ENCODE measurements around the gene IDUA.
A peak's percentile ranks its signal among the peaks of the same experiment; 100 is the strongest.
"Not testable (repeated sequence)": the region's sequence is repeated elsewhere in the genome, so short reads cannot be mapped to it uniquely, and the experiment has no call there.

IDUA gene

DNA sequence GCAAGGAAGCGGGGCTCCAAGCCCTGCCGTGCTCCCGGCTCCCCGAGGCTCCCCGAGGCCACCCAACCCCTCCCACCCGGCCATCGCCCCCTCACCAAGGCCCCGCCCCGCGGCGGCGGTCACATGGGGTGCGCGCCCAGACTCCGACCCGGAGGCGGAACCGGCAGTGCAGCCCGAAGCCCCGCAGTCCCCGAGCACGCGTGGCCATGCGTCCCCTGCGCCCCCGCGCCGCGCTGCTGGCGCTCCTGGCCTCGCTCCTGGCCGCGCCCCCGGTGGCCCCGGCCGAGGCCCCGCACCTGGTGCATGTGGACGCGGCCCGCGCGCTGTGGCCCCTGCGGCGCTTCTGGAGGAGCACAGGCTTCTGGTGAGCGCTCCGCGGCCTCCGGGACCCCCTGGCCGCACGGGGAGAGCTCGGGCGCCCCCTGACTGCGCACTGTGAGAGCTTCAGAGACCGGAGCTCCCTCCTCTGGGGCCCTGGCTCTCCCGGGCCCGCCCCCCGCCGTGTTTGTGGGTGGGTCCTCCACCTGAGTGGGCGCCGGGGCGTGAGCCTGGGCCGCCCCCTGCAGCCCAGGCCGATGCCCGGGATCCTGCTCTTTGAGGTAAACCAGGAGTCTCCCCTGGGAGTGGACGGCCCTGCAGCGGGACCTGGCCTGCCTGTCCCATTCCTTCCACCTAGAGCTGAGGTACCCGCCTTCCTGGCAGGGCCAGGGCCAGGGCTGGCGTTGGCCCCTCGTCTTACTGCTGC lies at the start of gene IDUA:
Gene IDUA, plus strand, starts transcription at position 166 of the 745 bp plus-strand sequence. Its CDS starts 41 bp downstream, at position 207.
- peak; percentile 67 for DNase-seq (ENCODE audit: extremely low spot score, insufficient read length, low read depth)
- FAIRE-seq: peak; percentile 54

GRCh38 chr4:939508-939907 lies 47.3 kb upstream of the IDUA start:
- DNase-seq (ENCODE audit: extremely low spot score, insufficient read length, low read depth); FAIRE-seq: not testable (repeated sequence)

- DNase-seq (ENCODE audit: extremely low spot score, insufficient read length, low read depth) (no peak), FAIRE-seq (no peak)
Measured at GRCh38 chr4:945274-946102, 41.4 kb upstream of the IDUA start.

- no peak for FAIRE-seq
Measured at GRCh38 chr4:946103-946450, 40.8 kb upstream of the IDUA start.

GRCh38 chr4:946517-947471 lies 40.0 kb upstream of the IDUA start:
- DNase-seq (ENCODE audit: extremely low spot score, insufficient read length, low read depth): no peak
- no peak for FAIRE-seq

More at GRCh38 chr4:946103-946450, 40.8 kb upstream of the IDUA start:
- DNase-seq (ENCODE audit: extremely low spot score, insufficient read length, low read depth): no peak

DNA sequence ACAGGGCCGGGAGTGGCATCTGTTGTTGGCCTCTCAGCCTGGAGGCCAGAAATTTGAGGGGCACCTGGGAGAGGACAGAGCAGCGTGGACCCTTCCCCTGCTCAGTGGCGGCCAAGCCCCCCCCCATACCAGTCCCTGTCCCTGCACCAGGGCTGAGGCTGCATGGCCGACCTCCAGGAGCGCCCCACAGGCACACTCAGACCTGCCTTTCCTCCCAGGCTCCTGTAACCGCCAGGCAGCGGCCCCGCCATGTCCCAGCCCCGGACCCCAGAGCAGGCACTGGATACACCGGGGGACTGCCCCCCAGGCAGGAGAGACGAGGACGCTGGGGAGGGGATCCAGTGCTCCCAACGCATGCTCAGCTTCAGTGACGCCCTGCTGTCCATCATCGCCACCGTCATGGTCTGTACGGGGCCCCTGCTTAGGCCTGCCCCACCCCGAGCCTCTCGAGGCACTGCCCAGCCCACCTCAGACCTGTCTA lies 39.3 kb upstream of the IDUA start:
- DNase-seq (ENCODE audit: extremely low spot score, insufficient read length, low read depth): no peak
- FAIRE-seq: no peak

GRCh38 chr4:948101-948935 lies 38.5 kb upstream of the IDUA start:
- no peak for DNase-seq (ENCODE audit: extremely low spot score, insufficient read length, low read depth)
- FAIRE-seq: no peak

GRCh38 chr4:948936-949300 lies 37.9 kb upstream of the IDUA start:
- DNase-seq (ENCODE audit: extremely low spot score, insufficient read length, low read depth) (no peak), FAIRE-seq (no peak)

- FAIRE-seq: no peak
- no peak for DNase-seq (ENCODE audit: extremely low spot score, insufficient read length, low read depth)
Measured at GRCh38 chr4:949656-950055, 37.2 kb upstream of the IDUA start.

- DNase-seq (ENCODE audit: extremely low spot score, insufficient read length, low read depth) (no peak), FAIRE-seq (no peak)
Measured at GRCh38 chr4:950136-951020, 36.5 kb upstream of the IDUA start.

- DNase-seq (ENCODE audit: extremely low spot score, insufficient read length, low read depth): no peak
- no peak for FAIRE-seq
Measured at GRCh38 chr4:951186-951585, 35.7 kb upstream of the IDUA start.

- FAIRE-seq: no peak
Measured at GRCh38 chr4:951594-952468, 35.0 kb upstream of the IDUA start.

GRCh38 chr4:952881-953573 lies 33.8 kb upstream of the IDUA start:
- FAIRE-seq: no peak
- no peak for DNase-seq (ENCODE audit: extremely low spot score, insufficient read length, low read depth)

More at GRCh38 chr4:951594-952468, 35.0 kb upstream of the IDUA start:
- DNase-seq (ENCODE audit: extremely low spot score, insufficient read length, low read depth): no peak

DNA sequence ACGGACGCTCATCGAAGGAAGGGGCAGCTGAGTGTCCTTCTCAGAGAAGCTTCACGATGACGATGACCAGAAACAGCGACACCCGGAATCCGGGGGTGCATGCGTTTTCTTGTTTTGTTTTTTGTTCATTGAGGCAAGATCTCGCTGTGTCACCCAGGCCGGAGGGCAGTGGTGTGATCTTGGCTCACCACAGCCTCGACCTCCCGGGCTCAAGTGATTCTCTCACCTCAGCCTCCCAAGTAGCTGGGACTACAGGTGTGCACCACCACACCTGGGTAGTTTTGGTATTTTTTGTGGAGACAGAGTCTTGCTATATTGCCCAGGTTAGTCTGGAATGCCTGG lies 33.3 kb upstream of the IDUA start:
- FAIRE-seq (no peak), DNase-seq (ENCODE audit: extremely low spot score, insufficient read length, low read depth) (no peak)

- no peak for FAIRE-seq
Measured at GRCh38 chr4:954211-955020, 32.4 kb upstream of the IDUA start.

More at GRCh38 chr4:954211-955020, 32.4 kb upstream of the IDUA start:
- DNase-seq (ENCODE audit: extremely low spot score, insufficient read length, low read depth): no peak
